K562 (cell line): ENCODE results near the gene PNRC2. TPM values are rescaled to one million over a fixed set of nuclear protein-coding genes. Genes with fewer than 3 reads are reported as not detected.
A peak's percentile ranks its signal among the peaks of the same experiment; 100 is the strongest.

Experiments used
- ATAC-seq: fragments of 200-7000 bp; cut with Tn5 transposase; 3 replicates; pipeline ENCODE4 v1.9.1; 2020; ENCODE audit warnings: moderate library complexity
- BruUV-seq: library from RNA; stranded (reverse); fragments of 400-500 nt; replicated peaks from 2 replicates; lab custom pipeline; 2021; lab: Mats Ljungman, UMichigan
- CTCF ChIA-PET: fragments of 300-600 bp; formaldehyde crosslinking; extraction: SDS; loops from one replicate; lab custom pipeline; 2021; ENCODE audit warnings: low intra/inter-chr PET ratio; lab: Yijun Ruan, JAX
- POLR2A ChIA-PET: fragments of 300-600, 350-650 bp; sonication (Branson Sonifier 250); formaldehyde crosslinking; extraction: SDS; loops from one replicate; lab custom pipeline; 2021; ENCODE audit warnings: antibody characterized with exemption, inconsistent platforms; lab: Yijun Ruan, JAX
- DNase-seq, 4 experiments: peaks; one replicate each; pipeline versions ENCODE4 v3.0.0 to v3.0.0-alpha.2; 2011 to 2018; ENCODE audit warnings: low spot score in 3 of 4, mixed read lengths in 3 of 4; ENCODE audit errors: extremely low read depth in 1 of 4
- FAIRE-seq: peaks from 2 replicates; lab custom pipeline; 2011; peaks lifted over from hg19 to GRCh38; lab: Jason Lieb, UNC
- H2AFZ ChIP-seq: 2 replicates; pipeline ENCODE4 v1.6.0; 2011; ENCODE audit warnings: low read depth, low read length, control low read depth, inconsistent platforms
- H3K27ac ChIP-seq: fragments of 200-600 bp; 3 replicates; pipeline ENCODE4 v1.8.0; 2011; ENCODE audit warnings: low read depth, mild to moderate bottlenecking, control low read depth, inconsistent platforms, low read length, moderate library complexity, mixed read lengths; ENCODE audit errors: extremely low read depth
- H3K27me3 ChIP-seq, 2 experiments: fragments of 300-600 bp in 1 of 2; 2 replicates in 1 of 2; 3 replicates in 1 of 2; pipeline versions ENCODE4 v1.6.0 to v1.8.0; 2011; ENCODE audit warnings: inconsistent platforms in 2 of 2, low read length in 2 of 2, mild to moderate bottlenecking in 1 of 2, mixed read lengths in 1 of 2, moderate library complexity in 1 of 2; ENCODE audit not compliant: control insufficient read depth in 2 of 2, insufficient read depth in 2 of 2
- H3K36me3 ChIP-seq: fragments of 300-600 bp; 3 replicates; pipeline ENCODE4 v1.8.0; 2011; ENCODE audit warnings: mild to moderate bottlenecking, low read length, inconsistent platforms; ENCODE audit not compliant: control insufficient read depth, insufficient read depth
- H3K4me1 ChIP-seq, 2 experiments: fragments of 200-600 bp in 1 of 2; replicated peaks in 1 of 2; 2 replicates in 1 of 2; 3 replicates in 1 of 2; pipeline versions ENCODE4 v1.5.1 to v1.8.0; 2011; ENCODE audit warnings: inconsistent platforms in 2 of 2, low read length in 2 of 2, mild to moderate bottlenecking in 1 of 2, mixed read lengths in 1 of 2, moderate library complexity in 1 of 2; ENCODE audit not compliant: control insufficient read depth in 2 of 2, insufficient read depth in 2 of 2
- H3K4me2 ChIP-seq: 2 replicates; pipeline ENCODE4 v1.6.1; 2011; ENCODE audit warnings: low read length, control low read depth, inconsistent platforms, mixed read lengths; ENCODE audit not compliant: insufficient read depth
- H3K4me3 ChIP-seq: fragments of 200-600 bp; sonication (generic), shearing (Covaris generic); 2 replicates; pipeline ENCODE4 v1.5.1; 2016; ENCODE audit warnings: control low read depth, inconsistent platforms
- H3K79me2 ChIP-seq: fragments of 200-600 bp; 3 replicates; pipeline ENCODE4 v1.8.0; 2011; ENCODE audit warnings: low read length, inconsistent platforms; ENCODE audit not compliant: control insufficient read depth, insufficient read depth
- H3K9ac ChIP-seq, 2 experiments: 2 replicates each; pipeline versions ENCODE4 v1.6.0 to v1.6.1; 2011; ENCODE audit warnings: low read depth in 2 of 2, low read length in 2 of 2, control low read depth in 1 of 2, inconsistent platforms in 1 of 2, mild to moderate bottlenecking in 1 of 2, mixed read lengths in 1 of 2; ENCODE audit not compliant: insufficient read depth in 1 of 2
- H3K9me1 ChIP-seq: one replicate; pipeline ENCODE4 v1.6.0; 2011; ENCODE audit warnings: inconsistent platforms, mild to moderate bottlenecking, low read length, moderate library complexity; ENCODE audit not compliant: control insufficient read depth, insufficient read depth
- H3K9me3 ChIP-seq: replicated peaks from 2 replicates; pipeline ENCODE4 v1.5.1; 2011; ENCODE audit warnings: low read depth, low read length, inconsistent platforms; ENCODE audit not compliant: control insufficient read depth, insufficient read depth
- H4K20me1 ChIP-seq: replicated peaks from 2 replicates; pipeline ENCODE4 v1.6.1; 2011; ENCODE audit warnings: low read length, inconsistent platforms, mixed read lengths; ENCODE audit not compliant: control insufficient read depth, insufficient read depth
- DIDO1 ChIP-seq: fragments of 450-650 bp; IDR thresholded peaks from 2 replicates; pipeline ENCODE4 v1.6.1; 2016; ENCODE audit warnings: low read depth, missing biosample characterization, missing genetic modification characterization
- LEF1 ChIP-seq: fragments of 450-650 bp; IDR thresholded peaks from 2 replicates; pipeline ENCODE4 v1.6.1; 2016; ENCODE audit warnings: mild to moderate bottlenecking
- SP1 ChIP-seq: sonication (generic); formaldehyde crosslinking; IDR thresholded peaks from 2 replicates; pipeline ENCODE4 v1.8.1; 2022; ENCODE audit warnings: mild to moderate bottlenecking, missing genetic modification reagents
- ZNF124 ChIP-seq: sonication (generic); formaldehyde crosslinking; IDR thresholded peaks from 2 replicates; pipeline ENCODE4 v1.8.1; 2022; ENCODE audit warnings: missing genetic modification reagents
- ZNF24 ChIP-seq: fragments of 450-650 bp; IDR thresholded peaks from 2 replicates; pipeline ENCODE4 v1.6.1; 2016
- ZNF551 ChIP-seq: fragments of 250-450 bp; sonication (Bioruptor Pico); IDR thresholded peaks from 2 replicates; pipeline ENCODE4 v1.5.0; 2021; ENCODE audit warnings: mild to moderate bottlenecking, moderate library complexity
- WGBS: fragments of 100-300 bp; shearing (Covaris generic); methylation state at CpG from one replicate; pipeline ENCODE4 v1.1.6; 2016; ENCODE audit warnings: low coverage, mixed read lengths; ENCODE audit not compliant: insufficient coverage; ENCODE audit errors: missing lambda C conversion rate; 5-methylcytosine and 5-hydroxymethylcytosine counted together
- in situ Hi-C: fragments of 300-500 bp; cut with MboI; formaldehyde crosslinking; loops from 4 replicates; pipeline ENCODE4 v1.15.0; 2018; ENCODE audit warnings: inconsistent platforms, mixed read lengths
- intact Hi-C: fragments of 100-400 bp; cut with micrococcal nuclease; formaldehyde crosslinking; loops from 2 replicates; pipeline ENCODE4 v1.14.2; 2022
- polyA plus RNA-seq, 8 experiments: library from polyadenylated mRNA; depleted of rRNA in 4 of 8; stranded (reverse) in 5 of 8; unstranded in 3 of 8; fragments of >200 nt; fragmentation: Nextera tagmentation in 2 of 8; fragmentation: Illumina TruSeq in 1 of 8; extraction: Ambion mirVana in 2 of 8; extraction: Trizol in 1 of 8; gene quantifications; 2 replicates each; pipeline versions ENCODE4 v1.2.1 to v1.2.3, GENCODE V29; 2011 to 2014; ENCODE audit warnings: inconsistent platforms in 1 of 8, missing spikeins in 1 of 8
- total RNA-seq, 7 experiments: library from RNA; depleted of rRNA in 6 of 7; stranded (reverse); fragments of >200 nt in 6 of 7; fragmentation: Illumina TruSeq in 2 of 7; extraction: Trizol in 2 of 7; gene quantifications; 2 replicates each; pipeline versions ENCODE4 v1.2.1 to v1.2.3, GENCODE V29; 2011 to 2021; ENCODE audit warnings: low replicate concordance in 1 of 7
- TF ChIP-seq, protein P1 (sequence below): fragments of 450-650 bp; conservative IDR thresholded peaks from 2 replicates; pipeline ENCODE4 v1.6.1; 2016; ENCODE audit warnings: missing genetic modification characterization, low read depth, mild to moderate bottlenecking, missing compliant biosample characterization, moderate library complexity
- TF ChIP-seq, protein P2 (sequence below): sonication (generic); formaldehyde crosslinking; IDR thresholded peaks from 2 replicates; pipeline ENCODE4 v1.9.0; 2022; ENCODE audit warnings: mild to moderate bottlenecking, missing genetic modification reagents
- TF ChIP-seq, protein P3 (sequence below), 2 experiments: fragments of 450-650 bp; conservative IDR thresholded peaks; 2 replicates each; pipeline ENCODE4 v1.6.1; 2017; ENCODE audit warnings: mild to moderate bottlenecking in 2 of 2, moderate library complexity in 2 of 2

PNRC2 gene
- total and polyA plus RNA-seq, 9 of the 15 experiments (the other 6 are each of a cell fraction or from before 2014, with no cell fraction given), result 127 to 303 (median 203) TPM

DNA sequence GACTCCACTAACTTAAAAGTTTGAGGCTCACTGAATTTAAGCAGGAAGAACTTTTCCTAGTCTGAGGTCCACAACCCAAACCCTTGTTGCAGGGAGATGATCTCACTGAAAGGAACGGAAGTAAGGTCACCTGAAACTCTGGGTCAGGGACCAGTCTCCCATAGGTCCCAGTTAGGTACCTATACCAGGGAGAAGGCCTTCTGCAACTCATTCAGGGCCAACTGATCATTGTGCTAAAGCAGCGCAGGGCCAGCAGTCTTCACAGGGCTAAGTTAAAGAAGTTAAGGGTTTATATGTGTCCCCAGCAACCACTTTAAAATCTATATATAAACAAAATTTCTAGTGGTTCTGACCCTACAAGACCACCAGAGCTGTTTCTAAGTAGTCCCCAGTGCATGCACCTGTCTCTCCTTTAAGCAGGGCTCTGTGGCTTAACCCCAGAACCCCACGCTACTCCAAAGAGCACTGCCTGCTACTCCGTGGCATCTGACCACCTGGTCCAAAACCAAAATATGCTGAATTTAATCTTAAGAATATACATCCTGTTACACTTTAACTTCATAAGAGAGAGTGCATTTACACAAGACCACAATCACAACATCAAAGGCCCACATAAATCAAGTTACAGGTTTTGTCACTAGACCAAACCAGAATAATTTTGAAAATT is 17.7 kb downstream of the PNRC2 start:
- no TSS peak for BruUV-seq
- CTCF ChIA-PET, result no interaction called here
- no peaks in the 10 kb centered on the region for H3K9me1 ChIP-seq
- 80% methylated on average over 4 of the region's 4 CpGs for WGBS
- H3K4me2 ChIP-seq, result no peak overlapping the region
- in situ Hi-C loops, result no loop called here
- H2AFZ ChIP-seq, result no peak overlapping the region
- intact Hi-C loops, result no loop called here
- H3K79me2 ChIP-seq, result peaks cover 79% of the 10 kb centered on the region
- DNase-seq, result peak in 1 of 4 experiments; percentile 2
- H3K27ac ChIP-seq, result peak overlapping the region; percentile 2; the same call in 2 of the 3 replicates
- peaks cover 12 to 20% of the 10 kb centered on the region in 2 experiments for H3K4me1 ChIP-seq
- H3K9me3 ChIP-seq, result no peaks in the 10 kb centered on the region
- H3K9ac ChIP-seq, result peak overlapping the region; percentile 38 to 99; a peak in 2 of 4 replicates
- H4K20me1 ChIP-seq, result peaks cover 34% of the 10 kb centered on the region
- ATAC-seq, result no peak
- no peak overlapping the region for H3K4me3 ChIP-seq
- H3K27me3 ChIP-seq, result no peaks in the 10 kb centered on the region
- H3K36me3 ChIP-seq, result peaks cover 70% of the 10 kb centered on the region
- POLR2A ChIA-PET, result interaction anchor here (0.5 to 7.0 kb wide), 4 partner anchors 10 to 555 kb away, joined by 3 to 82 read pairs (median 16); partner anchors contain the start of gene PNRC2
- TF ChIP-seq, protein P1, sequence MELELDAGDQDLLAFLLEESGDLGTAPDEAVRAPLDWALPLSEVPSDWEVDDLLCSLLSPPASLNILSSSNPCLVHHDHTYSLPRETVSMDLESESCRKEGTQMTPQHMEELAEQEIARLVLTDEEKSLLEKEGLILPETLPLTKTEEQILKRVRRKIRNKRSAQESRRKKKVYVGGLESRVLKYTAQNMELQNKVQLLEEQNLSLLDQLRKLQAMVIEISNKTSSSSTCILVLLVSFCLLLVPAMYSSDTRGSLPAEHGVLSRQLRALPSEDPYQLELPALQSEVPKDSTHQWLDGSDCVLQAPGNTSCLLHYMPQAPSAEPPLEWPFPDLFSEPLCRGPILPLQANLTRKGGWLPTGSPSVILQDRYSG (tag), result no peak
- TF ChIP-seq, protein P2, sequence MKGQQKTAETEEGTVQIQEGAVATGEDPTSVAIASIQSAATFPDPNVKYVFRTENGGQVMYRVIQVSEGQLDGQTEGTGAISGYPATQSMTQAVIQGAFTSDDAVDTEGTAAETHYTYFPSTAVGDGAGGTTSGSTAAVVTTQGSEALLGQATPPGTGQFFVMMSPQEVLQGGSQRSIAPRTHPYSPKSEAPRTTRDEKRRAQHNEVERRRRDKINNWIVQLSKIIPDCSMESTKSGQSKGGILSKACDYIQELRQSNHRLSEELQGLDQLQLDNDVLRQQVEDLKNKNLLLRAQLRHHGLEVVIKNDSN, result no peak
- TF ChIP-seq SP1 (0 out of 2 replicates have a peak, but pooled peaks have one; percentile 13), ZNF551 (CRISPR knock-in tag) (no peak), ZNF124 (no peak), LEF1 (0 out of 2 replicates have a peak, but pooled peaks have one; percentile 71), DIDO1 (tag) (no peak), ZNF24 (no peak)
- TF ChIP-seq, protein P3, sequence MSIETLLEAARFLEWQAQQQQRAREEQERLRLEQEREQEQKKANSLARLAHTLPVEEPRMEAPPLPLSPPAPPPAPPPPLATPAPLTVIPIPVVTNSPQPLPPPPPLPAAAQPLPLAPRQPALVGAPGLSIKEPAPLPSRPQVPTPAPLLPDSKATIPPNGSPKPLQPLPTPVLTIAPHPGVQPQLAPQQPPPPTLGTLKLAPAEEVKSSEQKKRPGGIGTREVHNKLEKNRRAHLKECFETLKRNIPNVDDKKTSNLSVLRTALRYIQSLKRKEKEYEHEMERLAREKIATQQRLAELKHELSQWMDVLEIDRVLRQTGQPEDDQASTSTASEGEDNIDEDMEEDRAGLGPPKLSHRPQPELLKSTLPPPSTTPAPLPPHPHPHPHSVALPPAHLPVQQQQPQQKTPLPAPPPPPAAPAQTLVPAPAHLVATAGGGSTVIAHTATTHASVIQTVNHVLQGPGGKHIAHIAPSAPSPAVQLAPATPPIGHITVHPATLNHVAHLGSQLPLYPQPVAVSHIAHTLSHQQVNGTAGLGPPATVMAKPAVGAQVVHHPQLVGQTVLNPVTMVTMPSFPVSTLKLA (conservative IDR thresholded peaks at IDR 0.05), result 0 out of 4 replicates have a peak, but pooled peaks of 1 of the 2 experiments have one; percentile 10
- FAIRE-seq, result no peak
